ENCODE data around the gene CBLB.

The CBLB gene

GRCh38 chr3:105688821-105689220 is 180.0 kb downstream of the CBLB start:
- DNase-seq (ENCODE audit: low spot score) = no peak

- peak; percentile 44 for DNase-seq (ENCODE audit: low spot score)
These were observed 182.4 kb downstream of the CBLB start for GRCh38 chr3:105686278-105686897.

- no peak for DNase-seq (ENCODE audit: low spot score)
These were observed 188.9 kb downstream of the CBLB start for GRCh38 chr3:105679951-105680350.

- no peak for DNase-seq (ENCODE audit: low spot score)
These were observed 190.8 kb downstream of the CBLB start for GRCh38 chr3:105678017-105678416.

GRCh38 chr3:105676621-105677300 is 192.1 kb downstream of the CBLB start:
- no peak for DNase-seq (ENCODE audit: low spot score)

GRCh38 chr3:105674437-105675065 is 194.3 kb downstream of the CBLB start:
- DNase-seq (ENCODE audit: low spot score) = no peak

- DNase-seq (ENCODE audit: low spot score) = no peak
These were observed 195.8 kb downstream of the CBLB start for GRCh38 chr3:105672996-105673395.

- DNase-seq (ENCODE audit: low spot score) = no peak
These were observed 206.5 kb downstream of the CBLB start for GRCh38 chr3:105662306-105662705.

- DNase-seq (ENCODE audit: low spot score) = no peak
These were observed 207.4 kb downstream of the CBLB start for GRCh38 chr3:105661461-105661860.

- DNase-seq (ENCODE audit: low spot score) = no peak
These were observed 211.9 kb downstream of the CBLB start for GRCh38 chr3:105656651-105657504.

GRCh38 chr3:105653868-105654267 is 214.9 kb downstream of the CBLB start:
- no peak for DNase-seq (ENCODE audit: low spot score)

GRCh38 chr3:105653166-105653565 is 215.6 kb downstream of the CBLB start:
- DNase-seq (ENCODE audit: low spot score) = no peak

GRCh38 chr3:105649480-105649879 is 219.3 kb downstream of the CBLB start:
- DNase-seq (ENCODE audit: low spot score) = no peak

- DNase-seq (ENCODE audit: low spot score) = no peak
These were observed 221.8 kb downstream of the CBLB start for GRCh38 chr3:105647047-105647446.

- DNase-seq (ENCODE audit: low spot score) = no peak
These were observed 229.7 kb downstream of the CBLB start for GRCh38 chr3:105639131-105639530.

- no peak for DNase-seq (ENCODE audit: low spot score)
These were observed 234.1 kb downstream of the CBLB start for GRCh38 chr3:105634708-105635107.

GRCh38 chr3:105629718-105630117 is 239.1 kb downstream of the CBLB start:
- no peak for DNase-seq (ENCODE audit: low spot score)

- DNase-seq (ENCODE audit: low spot score) = no peak
These were observed 242.1 kb downstream of the CBLB start for GRCh38 chr3:105626739-105627138.

- no peak for DNase-seq (ENCODE audit: low spot score)
These were observed 246.6 kb downstream of the CBLB start for GRCh38 chr3:105622169-105622568.

GRCh38 chr3:105620236-105620635 is 248.6 kb downstream of the CBLB start:
- no peak for DNase-seq (ENCODE audit: low spot score)

- no peak for DNase-seq (ENCODE audit: low spot score)
These were observed 249.2 kb downstream of the CBLB start for GRCh38 chr3:105619651-105620050.

GRCh38 chr3:105618556-105618955 is 250.3 kb downstream of the CBLB start:
- no peak for DNase-seq (ENCODE audit: low spot score)

Data from CD4-positive, alpha-beta T cell treated with Interleukin-15 for 4 hours (primary cell).